ENCODE results near the gene MDFI.

MDFI gene

GRCh38 chr6:41651962-41652657 is 13.8 kb downstream of the MDFI start:
- DNase-seq: no peak

GRCh38 chr6:41652866-41653652 is 14.8 kb downstream of the MDFI start:
- no peak for DNase-seq

- DNase-seq: no peak
These were observed 15.4 kb downstream of the MDFI start for GRCh38 chr6:41653691-41654090.

GRCh38 chr6:41654151-41654697 is 16.0 kb downstream of the MDFI start:
- no peak for DNase-seq

- DNase-seq: no peak
These were observed 16.5 kb downstream of the MDFI start for GRCh38 chr6:41654698-41655151.

GRCh38 chr6:41655176-41655575 is 16.9 kb downstream of the MDFI start:
- no peak for DNase-seq

- no peak for DNase-seq
These were observed 17.4 kb downstream of the MDFI start for GRCh38 chr6:41655646-41656001.

GRCh38 chr6:41656002-41656691 is 17.9 kb downstream of the MDFI start:
- DNase-seq: no peak

GRCh38 chr6:41657131-41658094 is 19.1 kb downstream of the MDFI start:
- DNase-seq: no peak

- no peak for DNase-seq
These were observed 20.4 kb downstream of the MDFI start for GRCh38 chr6:41658636-41659035.

GRCh38 chr6:41659935-41660334 is 21.7 kb downstream of the MDFI start:
- no peak for DNase-seq

GRCh38 chr6:41663568-41663967 is 25.3 kb downstream of the MDFI start:
- DNase-seq: no peak

- DNase-seq: no peak
These were observed 26.0 kb downstream of the MDFI start for GRCh38 chr6:41664271-41664670.

- DNase-seq: no peak
These were observed 28.9 kb downstream of the MDFI start for GRCh38 chr6:41667195-41667594.

- DNase-seq: no peak
These were observed 30.7 kb downstream of the MDFI start for GRCh38 chr6:41668968-41669367.

GRCh38 chr6:41670703-41671360 is 32.6 kb downstream of the MDFI start:
- DNase-seq: no peak

- DNase-seq: no peak
These were observed 33.1 kb downstream of the MDFI start for GRCh38 chr6:41671376-41671775.

GRCh38 chr6:41672016-41672415 is 33.7 kb downstream of the MDFI start:
- no peak for DNase-seq

GRCh38 chr6:41672816-41673703 is 34.8 kb downstream of the MDFI start:
- no peak for DNase-seq

- no peak for DNase-seq
These were observed 35.4 kb downstream of the MDFI start for GRCh38 chr6:41673704-41674000.
